ENCODE results near the gene DTNA. TPM values are rescaled to one million over a fixed set of nuclear protein-coding genes. Genes with fewer than 3 reads are reported as not detected.

DTNA gene
- total RNA-seq, 4 donors from 2014 or later = 81.0 to 236 (median 119) TPM

GRCh38 chr18:34691614-34692013, 18.5 kb upstream of the DTNA start:
- TF ChIP-seq CTCF (IDR thresholded peaks at IDR 0.05) = no peak
- TF ChIP-seq POLR2A (IDR thresholded peaks at IDR 0.05) = no peak
- no peaks in the 10 kb centered on the region for H3K27me3 ChIP-seq
- H3K27ac ChIP-seq = no peak overlapping the region
- no peaks in the 10 kb centered on the region for H3K36me3 ChIP-seq
- no peak for DNase-seq
- intact Hi-C loops (cut with DNase I) = no loop called here
- peaks cover 3 to 6% of the 10 kb centered on the region in 2 donors for H3K4me1 ChIP-seq
- H3K4me3 ChIP-seq (replicated peaks in 1 of 3) = no peak overlapping the region
- H3K9me3 ChIP-seq = no peaks in the 10 kb centered on the region

- Histone ChIP-seq H3K9me3 (no peaks in the 10 kb centered on the region), H3K27ac (no peak overlapping the region), H3K36me3 (no peaks in the 10 kb centered on the region), H3K27me3 (no peaks in the 10 kb centered on the region), H3K4me1 (peaks cover 3 to 6% of the 10 kb centered on the region in 2 donors), H3K4me3 (replicated peaks in 1 of 3) (no peak overlapping the region)
- 52 to 61% methylated on average over 5 of the region's 5 CpGs for WGBS, 2 donors
- TF ChIP-seq POLR2A (IDR thresholded peaks at IDR 0.05) = no peak
- no peak for TF ChIP-seq CTCF (IDR thresholded peaks at IDR 0.05)
- intact Hi-C loops (cut with DNase I) = no loop called here
- DNase-seq = no peak
These were observed 15.4 kb upstream of the DTNA start for GRCh38 chr18:34694591-34695165.

GRCh38 chr18:34695310-34695709, 14.8 kb upstream of the DTNA start:
- H3K4me1 ChIP-seq = peaks cover 3 to 6% of the 10 kb centered on the region in 2 donors
- WGBS, 2 donors = 40 to 58% methylated on average over 5 of the region's 5 CpGs
- peak; percentile 20 to 21 for DNase-seq
- no peaks in the 10 kb centered on the region for H3K9me3 ChIP-seq
- no peaks in the 10 kb centered on the region for H3K36me3 ChIP-seq
- TF ChIP-seq POLR2A (IDR thresholded peaks at IDR 0.05) (no peak), CTCF (IDR thresholded peaks at IDR 0.05) (no peak)
- intact Hi-C loops (cut with DNase I) = no loop called here
- no peak overlapping the region for H3K27ac ChIP-seq
- H3K27me3 ChIP-seq = no peaks in the 10 kb centered on the region
- H3K4me3 ChIP-seq (replicated peaks in 1 of 3) = no peak overlapping the region

DNA sequence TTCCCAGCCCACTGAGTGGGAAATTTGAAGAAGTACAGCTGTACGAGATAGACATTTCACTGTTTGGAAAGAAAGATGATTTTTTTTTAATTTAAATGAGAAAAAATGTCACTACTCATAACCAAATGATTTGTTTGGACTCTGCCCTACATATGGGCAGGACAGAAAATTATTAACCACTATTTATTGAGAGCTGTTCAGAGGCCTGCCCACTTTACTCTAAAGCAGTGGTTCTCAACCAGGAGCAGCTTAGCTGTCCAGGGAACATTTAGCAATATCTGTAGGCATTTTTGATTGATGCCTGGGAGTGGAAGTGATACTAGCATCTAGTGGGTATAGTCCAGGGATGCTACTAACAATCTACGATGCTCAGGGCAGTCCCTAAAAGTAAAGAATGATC, 13.4 kb upstream of the DTNA start:
- H3K36me3 ChIP-seq = no peaks in the 10 kb centered on the region
- H3K27me3 ChIP-seq = no peaks in the 10 kb centered on the region
- no peak for DNase-seq
- WGBS, 2 donors = 92 to 100% methylated on average over 2 of the region's 2 CpGs
- intact Hi-C loops (cut with DNase I) = no loop called here
- H3K27ac ChIP-seq = no peak overlapping the region
- no peaks in the 10 kb centered on the region for H3K9me3 ChIP-seq
- peaks cover 0 to 6% of the 10 kb centered on the region in 2 donors for H3K4me1 ChIP-seq
- H3K4me3 ChIP-seq (replicated peaks in 1 of 3) = no peak overlapping the region
- TF ChIP-seq CTCF (IDR thresholded peaks at IDR 0.05) = no peak

DNA sequence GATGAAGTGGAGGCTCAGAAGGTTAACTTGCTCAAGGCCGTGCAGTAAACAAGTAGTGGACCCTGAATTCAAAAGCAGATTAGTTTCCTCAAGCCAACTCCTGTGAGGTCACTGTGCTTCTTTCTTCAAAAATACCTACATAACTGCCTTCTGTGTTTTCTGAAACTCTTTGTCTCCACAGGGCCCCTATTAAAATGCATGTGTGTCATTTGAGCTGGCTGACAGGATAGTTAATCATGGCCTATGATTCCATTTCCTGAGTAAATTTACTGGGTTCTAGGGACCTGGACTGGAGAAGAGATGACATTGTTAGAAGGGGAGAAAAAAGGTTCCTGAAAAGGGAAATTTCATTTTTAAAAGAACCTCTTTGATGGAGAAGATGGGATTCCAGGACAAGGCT, 12.9 kb upstream of the DTNA start:
- TF ChIP-seq CTCF (IDR thresholded peaks at IDR 0.05) (no peak), POLR2A (IDR thresholded peaks at IDR 0.05) (no peak)
- peaks cover 0 to 6% of the 10 kb centered on the region in 2 donors for H3K4me1 ChIP-seq
- H3K27ac ChIP-seq = no peak overlapping the region
- 91 to 100% methylated on average over 1 of the region's 1 CpG for WGBS, 2 donors
- no peaks in the 10 kb centered on the region for H3K36me3 ChIP-seq
- H3K4me3 ChIP-seq (replicated peaks in 1 of 3) = no peak overlapping the region
- no peaks in the 10 kb centered on the region for H3K27me3 ChIP-seq
- intact Hi-C loops (cut with DNase I) = no loop called here
- H3K9me3 ChIP-seq = no peaks in the 10 kb centered on the region
- DNase-seq = no peak

Data from thyroid gland (tissue), 4 donors.